ENCODE results near the gene CAMK1D. TPM values are rescaled to one million over a fixed set of nuclear protein-coding genes. Genes with fewer than 3 reads are reported as not detected.

CAMK1D gene
- polyA plus RNA-seq, 2 of the 4 experiments (the other 2 are of a cell fraction), result 6.6 to 12.5 TPM

DNA sequence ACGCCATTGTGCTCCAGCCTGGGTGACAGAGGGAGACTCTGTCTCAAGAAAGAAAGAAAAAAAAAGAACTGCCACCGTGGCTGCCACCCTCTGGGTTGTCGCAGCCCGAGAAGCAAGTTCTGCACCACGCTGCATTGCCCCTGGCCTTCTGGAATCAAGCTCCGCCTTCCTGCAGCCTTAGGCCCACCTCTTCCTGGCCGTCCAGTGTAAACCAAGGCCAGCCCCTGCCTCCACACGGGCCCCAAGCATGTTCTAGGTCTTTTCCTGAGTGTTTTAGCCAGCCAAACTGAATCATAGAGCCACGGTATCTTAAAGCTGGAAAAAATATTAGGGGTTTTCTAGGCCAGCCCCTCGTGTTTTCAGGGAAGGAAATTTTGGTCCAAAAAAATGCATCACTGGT, 463.2 kb downstream of the CAMK1D start:
- no peaks in the 10 kb centered on the region for H3K4me1 ChIP-seq
- no peak for ATAC-seq
- WGBS (ENCODE audit: missing lambda C conversion rate), result 82% methylated on average over 10 of the region's 10 CpGs
- no peak overlapping the region for H3K4me3 ChIP-seq
- no peak for DNase-seq (ENCODE audit: low read depth in 1 of 2, low spot score in 1 of 2)
- no peaks in the 10 kb centered on the region for H3K9me3 ChIP-seq
- ChIA-PET POLR2A (no interaction called here), CTCF (no interaction called here)
- TF ChIP-seq ZSCAN20 (CRISPR knock-in tag; IDR thresholded peaks at IDR 0.05) (no peak), ESRRA (IDR thresholded peaks at IDR 0.05; ENCODE audit: borderline replicate concordance, low read length) (no peak)
- H3K27ac ChIP-seq, result no peak overlapping the region
- FAIRE-seq, result no peak
- H3K4me2 ChIP-seq, result no peak overlapping the region

DNA sequence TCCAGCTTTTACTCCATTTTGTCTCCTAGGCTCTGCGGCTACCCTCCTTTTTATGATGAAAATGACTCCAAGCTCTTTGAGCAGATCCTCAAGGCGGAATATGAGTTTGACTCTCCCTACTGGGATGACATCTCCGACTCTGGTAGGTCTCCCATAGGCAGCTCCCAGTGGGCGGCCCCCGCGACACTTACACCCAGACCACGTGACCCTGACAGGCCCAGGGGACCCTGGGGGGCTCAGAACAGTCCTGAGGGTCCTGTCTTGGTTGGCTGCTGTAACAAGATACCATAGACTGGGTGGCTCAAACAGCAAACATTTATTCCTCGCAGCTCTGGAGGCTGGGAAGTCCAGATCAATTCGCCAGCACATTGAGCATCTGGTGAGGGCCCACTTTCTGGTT, 464.8 kb downstream of the CAMK1D start:
- POLR2A ChIA-PET, result no interaction called here
- DNase-seq (ENCODE audit: low read depth in 1 of 2, low spot score in 1 of 2), result no peak
- H3K4me2 ChIP-seq, result no peak overlapping the region
- TF ChIP-seq KDM1A (IDR thresholded peaks at IDR 0.05; ENCODE audit: low read depth) (no peak), MAFK (IDR thresholded peaks at IDR 0.05; ENCODE audit: partially characterized antibody) (no peak), RARB (CRISPR knock-in tag; IDR thresholded peaks at IDR 0.05) (no peak), HEYL (CRISPR knock-in tag; IDR thresholded peaks at IDR 0.05) (no peak), ZNF302 (CRISPR knock-in tag; IDR thresholded peaks at IDR 0.05) (no peak), POLR2AphosphoS2 (conservative IDR thresholded peaks at IDR 0.05; ENCODE audit: low read length) (no peak), RAD21 (conservative IDR thresholded peaks at IDR 0.05 in 1 of 2, IDR thresholded peaks at IDR 0.05 in 1 of 2) (no peak), ZFP36 (IDR thresholded peaks at IDR 0.05; ENCODE audit: borderline replicate concordance, partially characterized antibody) (no peak), FOSL2 (IDR thresholded peaks at IDR 0.05) (no peak), FOSL2 (CRISPR knock-in tag; IDR thresholded peaks at IDR 0.05) (no peak), MAZ (IDR thresholded peaks at IDR 0.05; ENCODE audit: borderline replicate concordance, low read depth, low read length) (no peak)
- TF ChIP-seq, protein P1, sequence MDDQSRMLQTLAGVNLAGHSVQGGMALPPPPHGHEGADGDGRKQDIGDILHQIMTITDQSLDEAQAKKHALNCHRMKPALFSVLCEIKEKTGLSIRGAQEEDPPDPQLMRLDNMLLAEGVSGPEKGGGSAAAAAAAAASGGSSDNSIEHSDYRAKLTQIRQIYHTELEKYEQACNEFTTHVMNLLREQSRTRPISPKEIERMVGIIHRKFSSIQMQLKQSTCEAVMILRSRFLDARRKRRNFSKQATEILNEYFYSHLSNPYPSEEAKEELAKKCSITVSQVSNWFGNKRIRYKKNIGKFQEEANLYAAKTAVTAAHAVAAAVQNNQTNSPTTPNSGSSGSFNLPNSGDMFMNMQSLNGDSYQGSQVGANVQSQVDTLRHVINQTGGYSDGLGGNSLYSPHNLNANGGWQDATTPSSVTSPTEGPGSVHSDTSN (IDR thresholded peaks at IDR 0.05), result no peak
- TF ChIP-seq, protein P2, sequence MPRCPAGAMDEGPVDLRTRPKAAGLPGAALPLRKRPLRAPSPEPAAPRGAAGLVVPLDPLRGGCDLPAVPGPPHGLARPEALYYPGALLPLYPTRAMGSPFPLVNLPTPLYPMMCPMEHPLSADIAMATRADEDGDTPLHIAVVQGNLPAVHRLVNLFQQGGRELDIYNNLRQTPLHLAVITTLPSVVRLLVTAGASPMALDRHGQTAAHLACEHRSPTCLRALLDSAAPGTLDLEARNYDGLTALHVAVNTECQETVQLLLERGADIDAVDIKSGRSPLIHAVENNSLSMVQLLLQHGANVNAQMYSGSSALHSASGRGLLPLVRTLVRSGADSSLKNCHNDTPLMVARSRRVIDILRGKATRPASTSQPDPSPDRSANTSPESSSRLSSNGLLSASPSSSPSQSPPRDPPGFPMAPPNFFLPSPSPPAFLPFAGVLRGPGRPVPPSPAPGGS (IDR thresholded peaks at IDR 0.05), result no peak
- TF ChIP-seq, protein P3, sequence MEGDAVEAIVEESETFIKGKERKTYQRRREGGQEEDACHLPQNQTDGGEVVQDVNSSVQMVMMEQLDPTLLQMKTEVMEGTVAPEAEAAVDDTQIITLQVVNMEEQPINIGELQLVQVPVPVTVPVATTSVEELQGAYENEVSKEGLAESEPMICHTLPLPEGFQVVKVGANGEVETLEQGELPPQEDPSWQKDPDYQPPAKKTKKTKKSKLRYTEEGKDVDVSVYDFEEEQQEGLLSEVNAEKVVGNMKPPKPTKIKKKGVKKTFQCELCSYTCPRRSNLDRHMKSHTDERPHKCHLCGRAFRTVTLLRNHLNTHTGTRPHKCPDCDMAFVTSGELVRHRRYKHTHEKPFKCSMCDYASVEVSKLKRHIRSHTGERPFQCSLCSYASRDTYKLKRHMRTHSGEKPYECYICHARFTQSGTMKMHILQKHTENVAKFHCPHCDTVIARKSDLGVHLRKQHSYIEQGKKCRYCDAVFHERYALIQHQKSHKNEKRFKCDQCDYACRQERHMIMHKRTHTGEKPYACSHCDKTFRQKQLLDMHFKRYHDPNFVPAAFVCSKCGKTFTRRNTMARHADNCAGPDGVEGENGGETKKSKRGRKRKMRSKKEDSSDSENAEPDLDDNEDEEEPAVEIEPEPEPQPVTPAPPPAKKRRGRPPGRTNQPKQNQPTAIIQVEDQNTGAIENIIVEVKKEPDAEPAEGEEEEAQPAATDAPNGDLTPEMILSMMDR (IDR thresholded peaks at IDR 0.05), result no peak
- TF ChIP-seq, protein P4, sequence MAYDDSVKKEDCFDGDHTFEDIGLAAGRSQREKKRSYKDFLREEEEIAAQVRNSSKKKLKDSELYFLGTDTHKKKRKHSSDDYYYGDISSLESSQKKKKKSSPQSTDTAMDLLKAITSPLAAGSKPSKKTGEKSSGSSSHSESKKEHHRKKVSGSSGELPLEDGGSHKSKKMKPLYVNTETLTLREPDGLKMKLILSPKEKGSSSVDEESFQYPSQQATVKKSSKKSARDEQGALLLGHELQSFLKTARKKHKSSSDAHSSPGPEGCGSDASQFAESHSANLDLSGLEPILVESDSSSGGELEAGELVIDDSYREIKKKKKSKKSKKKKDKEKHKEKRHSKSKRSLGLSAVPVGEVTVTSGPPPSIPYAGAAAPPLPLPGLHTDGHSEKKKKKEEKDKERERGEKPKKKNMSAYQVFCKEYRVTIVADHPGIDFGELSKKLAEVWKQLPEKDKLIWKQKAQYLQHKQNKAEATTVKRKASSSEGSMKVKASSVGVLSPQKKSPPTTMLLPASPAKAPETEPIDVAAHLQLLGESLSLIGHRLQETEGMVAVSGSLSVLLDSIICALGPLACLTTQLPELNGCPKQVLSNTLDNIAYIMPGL (CRISPR knock-in tag; IDR thresholded peaks at IDR 0.05; ENCODE audit: borderline replicate concordance), result no peak
- H3K9me3 ChIP-seq, result no peaks in the 10 kb centered on the region
- CTCF ChIA-PET, result interaction anchor here (0.9 to 1.0 kb wide), 2 partner anchors 86 to 88 kb away, joined by 3 read pairs; no protein-coding TSS in a partner anchor
- no peaks in the 10 kb centered on the region for H3K4me1 ChIP-seq
- ATAC-seq, result no peak
- WGBS (ENCODE audit: missing lambda C conversion rate), result 92% methylated on average over 9 of the region's 9 CpGs
- H3K4me3 ChIP-seq, result no peak overlapping the region
- FAIRE-seq, result no peak
- H3K27ac ChIP-seq, result no peak overlapping the region

DNA sequence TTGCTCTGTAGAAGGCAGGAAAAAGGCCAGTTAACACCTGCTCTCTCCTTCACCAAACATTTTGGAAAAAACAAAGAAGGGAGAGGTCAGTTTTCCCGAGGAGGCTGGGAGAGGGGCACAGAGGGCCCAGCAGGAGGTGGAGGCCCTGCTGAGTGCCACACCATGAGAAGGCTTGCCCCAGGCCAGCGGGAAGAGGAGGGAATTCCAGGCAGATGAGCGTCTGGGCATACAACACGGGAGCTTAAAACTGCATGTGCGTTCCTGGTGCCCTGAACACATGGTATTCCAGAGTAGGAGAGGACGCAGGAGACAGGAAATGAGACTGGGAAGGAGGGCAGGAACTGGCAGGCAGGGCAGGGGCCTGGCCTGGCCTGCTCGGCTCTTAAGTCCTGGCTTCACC, 469.7 kb downstream of the CAMK1D start:
- 59% methylated on average over 7 of the region's 7 CpGs for WGBS (ENCODE audit: missing lambda C conversion rate)
- no peaks in the 10 kb centered on the region for H3K9me3 ChIP-seq
- POLR2A ChIA-PET, result no interaction called here
- no peak for DNase-seq (ENCODE audit: low read depth in 1 of 2, low spot score in 1 of 2)
- no peak for FAIRE-seq
- no peak for ATAC-seq
- no peak overlapping the region for H3K4me3 ChIP-seq
- no peaks in the 10 kb centered on the region for H3K4me1 ChIP-seq
- H3K27ac ChIP-seq, result no peak overlapping the region
- CTCF ChIA-PET, result no interaction called here
- no peak overlapping the region for H3K4me2 ChIP-seq
- TF ChIP-seq EHF (CRISPR knock-in tag; IDR thresholded peaks at IDR 0.05) (no peak), CBX2 (IDR thresholded peaks at IDR 0.05; ENCODE audit: borderline replicate concordance, low read depth) (no peak), ZC3H11A (IDR thresholded peaks at IDR 0.05) (no peak), TP53 (CRISPR knock-in tag; IDR thresholded peaks at IDR 0.05) (no peak), NFE2L2 (conservative IDR thresholded peaks at IDR 0.05; ENCODE audit: low read length) (no peak), NPAS2 (CRISPR knock-in tag; IDR thresholded peaks at IDR 0.05; ENCODE audit: borderline replicate concordance) (no peak), NR3C1 (IDR thresholded peaks at IDR 0.05) (no peak), POLR2A (IDR thresholded peaks at IDR 0.05; ENCODE audit: low read length) (no peak)
- TF ChIP-seq, protein P3 (IDR thresholded peaks at IDR 0.05), result no peak
- TF ChIP-seq, protein P5, sequence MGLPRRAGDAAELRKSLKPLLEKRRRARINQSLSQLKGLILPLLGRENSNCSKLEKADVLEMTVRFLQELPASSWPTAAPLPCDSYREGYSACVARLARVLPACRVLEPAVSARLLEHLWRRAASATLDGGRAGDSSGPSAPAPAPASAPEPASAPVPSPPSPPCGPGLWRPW (IDR thresholded peaks at IDR 0.05), result no peak
- TF ChIP-seq, protein P6, sequence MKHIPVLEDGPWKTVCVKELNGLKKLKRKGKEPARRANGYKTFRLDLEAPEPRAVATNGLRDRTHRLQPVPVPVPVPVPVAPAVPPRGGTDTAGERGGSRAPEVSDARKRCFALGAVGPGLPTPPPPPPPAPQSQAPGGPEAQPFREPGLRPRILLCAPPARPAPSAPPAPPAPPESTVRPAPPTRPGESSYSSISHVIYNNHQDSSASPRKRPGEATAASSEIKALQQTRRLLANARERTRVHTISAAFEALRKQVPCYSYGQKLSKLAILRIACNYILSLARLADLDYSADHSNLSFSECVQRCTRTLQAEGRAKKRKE (CRISPR knock-in tag; IDR thresholded peaks at IDR 0.05; ENCODE audit: low read depth), result no peak
